HS-5 (cell line): ENCODE results near the gene LIN7B.
"Not testable (repeated sequence)": the region's sequence is repeated elsewhere in the genome, so short reads cannot be mapped to it uniquely, and the experiment has no call there.

ENCODE experiments used
- DNase-seq: peaks from one replicate; pipeline ENCODE4 v3.0.0-alpha.2; 2012; ENCODE audit warnings: low read depth

The LIN7B gene

DNA sequence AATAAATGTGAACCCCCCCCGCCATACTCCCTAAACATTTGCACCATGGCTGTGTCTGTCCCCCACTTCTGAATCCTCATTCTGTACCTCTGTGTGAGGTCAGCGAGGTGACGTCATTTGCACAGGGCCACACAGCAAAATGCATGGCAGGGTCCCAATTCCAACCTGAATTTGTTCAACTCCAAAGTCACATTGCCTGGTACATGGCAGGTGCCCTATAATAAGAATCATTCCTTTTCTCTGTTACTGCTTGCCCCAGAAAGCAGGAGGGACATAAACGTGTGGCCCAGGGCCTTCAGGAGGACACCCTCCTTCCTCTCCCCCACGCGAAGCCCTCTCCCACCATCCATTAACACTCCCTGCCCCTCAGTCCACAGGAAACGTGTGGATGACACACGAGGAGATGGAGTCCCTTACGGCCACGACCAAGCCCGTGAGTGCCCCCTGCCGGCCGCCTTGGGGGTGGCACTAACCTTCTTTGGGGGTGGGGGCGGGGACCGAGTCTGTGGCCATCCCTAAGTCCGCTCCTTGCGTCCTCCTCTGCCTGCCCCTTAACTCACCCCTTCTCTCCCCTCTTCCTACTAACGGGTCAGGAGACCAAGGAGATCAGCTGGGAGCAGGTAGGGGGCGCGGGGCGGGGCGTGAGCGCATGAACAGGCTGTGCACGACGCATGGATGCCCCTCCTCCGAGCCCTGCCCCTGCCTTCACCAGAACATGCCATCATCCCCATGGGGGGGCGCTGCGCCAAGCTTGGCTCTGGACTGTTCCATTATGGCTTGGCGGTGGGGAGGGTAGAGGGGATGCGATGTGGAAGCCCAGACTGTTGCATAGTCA lies 31.6 kb downstream of the LIN7B start:
- no peak for DNase-seq

DNA sequence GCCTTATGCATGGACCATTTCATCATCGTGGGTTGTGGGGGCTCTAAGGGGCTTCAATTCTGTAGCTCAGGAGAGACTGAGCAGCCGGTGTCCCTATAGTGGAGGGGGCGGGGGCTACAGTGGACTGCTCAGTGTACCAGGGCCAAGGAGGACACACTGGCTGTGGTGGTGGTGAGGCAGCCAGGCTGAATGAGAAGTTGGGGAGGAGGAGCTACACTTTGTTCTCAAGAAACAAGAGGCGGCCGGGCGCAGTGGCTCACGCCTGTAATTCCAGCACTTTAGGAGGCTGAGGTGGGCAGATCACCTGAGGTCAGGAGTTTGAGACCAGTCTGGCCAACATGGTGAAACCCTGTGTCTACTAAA lies 32.2 kb downstream of the LIN7B start:
- not testable (repeated sequence) for DNase-seq

DNA sequence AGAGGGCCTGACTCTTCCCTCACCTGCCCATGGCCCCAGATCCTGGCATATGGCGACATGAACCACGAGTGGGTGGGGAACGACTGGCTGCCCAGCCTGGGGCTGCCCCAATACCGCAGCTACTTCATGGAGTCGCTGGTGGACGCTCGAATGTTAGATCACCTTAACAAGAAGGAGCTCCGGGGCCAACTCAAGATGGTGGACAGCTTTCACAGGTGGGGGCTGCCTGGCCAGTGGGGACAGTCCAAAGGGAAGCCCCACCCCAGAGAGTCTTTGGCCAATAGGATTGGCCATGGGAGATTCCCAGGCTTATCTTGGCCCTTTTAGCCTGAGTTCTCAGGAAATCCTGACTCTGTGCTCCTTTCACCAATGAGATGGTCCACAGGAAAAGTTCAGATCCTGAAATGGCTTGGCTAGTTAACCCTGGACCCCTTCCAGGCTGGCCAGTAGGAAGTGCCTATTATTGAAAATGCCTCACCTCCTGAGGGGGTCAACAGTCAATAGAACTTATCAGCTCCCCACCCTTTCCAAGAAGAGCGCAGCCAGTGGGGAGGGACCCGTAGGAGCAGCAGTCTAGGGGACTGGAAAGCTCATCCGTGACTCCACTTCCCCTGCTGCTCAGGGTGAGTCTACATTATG lies 34.0 kb downstream of the LIN7B start:
- DNase-seq: no peak

DNA sequence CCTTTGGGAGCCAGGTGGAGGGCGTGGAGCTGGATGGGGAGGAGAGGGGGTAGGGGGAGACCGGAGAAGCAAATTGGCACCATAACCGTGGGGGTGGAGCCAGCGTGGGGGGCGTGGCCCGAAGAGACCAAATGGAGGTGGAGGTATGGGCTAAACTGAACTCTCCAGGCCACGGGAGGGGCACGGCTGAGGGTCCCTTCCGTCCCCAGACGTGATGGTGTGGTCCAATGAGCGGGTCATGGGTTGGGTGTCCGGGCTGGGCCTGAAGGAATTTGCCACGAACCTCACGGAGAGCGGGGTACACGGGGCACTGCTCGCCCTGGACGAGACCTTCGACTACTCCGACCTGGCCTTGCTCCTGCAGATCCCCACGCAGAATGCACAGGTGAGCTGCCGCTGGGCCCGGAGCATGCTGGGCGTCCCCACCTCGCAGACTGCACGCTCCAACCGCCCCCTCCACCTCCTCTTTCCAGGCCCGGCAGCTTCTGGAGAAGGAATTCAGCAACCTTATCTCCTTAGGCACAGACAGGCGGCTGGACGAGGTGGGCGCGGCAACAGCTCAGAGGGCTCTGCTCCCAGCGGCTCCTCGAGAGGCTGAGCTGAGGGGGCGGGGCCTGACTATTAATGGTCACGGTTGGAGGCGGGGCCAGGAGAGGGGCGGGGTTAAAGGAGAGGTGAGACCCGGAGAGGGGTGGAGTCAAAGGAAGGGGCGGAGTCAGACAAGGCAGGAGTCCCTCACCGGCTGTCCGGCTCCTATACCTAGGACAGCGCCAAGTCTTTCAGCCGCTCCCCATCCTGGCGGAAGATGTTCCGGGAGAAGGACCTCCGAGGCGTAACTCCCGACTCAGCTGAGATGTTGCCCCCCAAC lies 34.8 kb downstream of the LIN7B start:
- DNase-seq: peak; percentile 69

DNA sequence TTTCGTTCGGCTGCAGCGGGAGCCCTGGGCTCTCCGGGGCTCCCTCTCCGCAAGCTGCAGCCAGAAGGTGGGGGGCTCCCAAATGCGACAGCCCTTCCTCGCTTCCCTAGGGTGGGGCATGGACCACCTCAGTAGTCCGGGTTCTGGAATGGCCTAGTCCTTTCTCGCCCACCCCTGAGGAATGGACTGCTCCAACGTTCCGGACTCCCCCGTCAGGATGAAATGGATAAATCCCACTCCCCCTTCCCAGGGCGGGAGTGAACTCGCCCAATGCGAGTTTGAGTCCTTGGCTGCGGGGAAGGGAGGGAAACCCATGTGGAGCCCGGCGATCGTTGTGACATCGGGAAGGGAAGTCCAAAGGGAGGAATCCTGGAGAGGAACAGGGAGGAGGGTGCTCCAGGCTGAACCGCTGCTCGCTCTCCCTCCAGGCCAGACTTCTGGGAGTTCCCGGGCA lies 35.5 kb downstream of the LIN7B start:
- peak; percentile 61 for DNase-seq

DNA sequence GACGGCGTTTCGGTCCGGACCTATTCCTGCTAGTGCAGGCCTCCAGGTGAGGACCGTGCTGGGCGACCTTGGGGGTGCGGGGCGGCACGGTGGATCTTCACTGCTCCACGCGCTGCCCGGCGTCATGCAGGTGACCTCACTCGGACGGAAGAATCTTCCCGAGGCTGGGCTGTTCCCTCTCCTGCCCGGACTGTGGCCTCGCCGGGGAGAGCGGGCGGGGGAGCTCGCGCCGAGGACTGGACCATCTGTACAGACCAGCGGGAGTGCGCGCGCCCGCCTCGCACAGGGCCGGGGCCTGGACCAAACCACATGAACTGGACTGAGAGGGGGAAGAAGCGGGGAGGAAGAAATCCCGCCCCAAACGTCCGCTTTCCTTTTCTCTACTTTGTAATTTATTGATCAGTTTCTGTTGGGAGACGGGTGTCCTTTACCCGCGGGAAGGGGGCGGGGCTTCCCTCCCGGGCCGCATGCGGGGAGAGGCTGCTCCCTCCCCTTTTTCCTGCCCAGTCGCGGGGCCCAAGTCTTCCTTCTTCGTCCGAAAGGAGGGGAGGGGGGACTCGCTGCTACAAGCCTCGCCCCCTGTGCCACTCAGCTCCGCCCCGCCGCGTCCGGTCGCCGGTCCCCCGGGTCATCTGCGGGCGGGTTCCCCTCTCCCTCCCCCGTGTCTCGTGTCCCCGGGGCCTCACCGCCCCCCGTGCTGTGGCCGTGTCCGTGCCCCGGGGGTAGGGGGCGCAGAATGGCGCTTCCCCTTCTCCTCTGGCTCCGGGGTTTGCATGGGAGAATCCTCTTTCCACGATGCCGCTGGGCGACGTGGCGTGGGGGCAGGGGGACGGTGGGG lies 36.2 kb downstream of the LIN7B start:
- DNase-seq: peak; percentile 49

DNA sequence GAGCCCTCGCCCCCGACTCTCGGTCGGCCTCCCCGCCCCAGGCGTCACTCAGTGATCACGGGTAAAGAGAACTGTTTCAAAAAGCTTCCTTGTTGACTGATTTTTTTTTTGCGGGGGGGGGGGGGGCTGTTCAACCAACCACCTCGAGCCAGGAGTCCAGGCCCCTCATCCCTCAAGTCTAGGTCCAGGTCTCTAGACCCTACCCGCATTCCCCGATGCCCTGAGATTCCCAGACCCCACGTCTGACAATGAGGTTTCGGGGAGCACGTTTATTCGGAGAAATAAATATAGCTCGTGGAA lies 36.7 kb downstream of the LIN7B start:
- DNase-seq: no peak

DNA sequence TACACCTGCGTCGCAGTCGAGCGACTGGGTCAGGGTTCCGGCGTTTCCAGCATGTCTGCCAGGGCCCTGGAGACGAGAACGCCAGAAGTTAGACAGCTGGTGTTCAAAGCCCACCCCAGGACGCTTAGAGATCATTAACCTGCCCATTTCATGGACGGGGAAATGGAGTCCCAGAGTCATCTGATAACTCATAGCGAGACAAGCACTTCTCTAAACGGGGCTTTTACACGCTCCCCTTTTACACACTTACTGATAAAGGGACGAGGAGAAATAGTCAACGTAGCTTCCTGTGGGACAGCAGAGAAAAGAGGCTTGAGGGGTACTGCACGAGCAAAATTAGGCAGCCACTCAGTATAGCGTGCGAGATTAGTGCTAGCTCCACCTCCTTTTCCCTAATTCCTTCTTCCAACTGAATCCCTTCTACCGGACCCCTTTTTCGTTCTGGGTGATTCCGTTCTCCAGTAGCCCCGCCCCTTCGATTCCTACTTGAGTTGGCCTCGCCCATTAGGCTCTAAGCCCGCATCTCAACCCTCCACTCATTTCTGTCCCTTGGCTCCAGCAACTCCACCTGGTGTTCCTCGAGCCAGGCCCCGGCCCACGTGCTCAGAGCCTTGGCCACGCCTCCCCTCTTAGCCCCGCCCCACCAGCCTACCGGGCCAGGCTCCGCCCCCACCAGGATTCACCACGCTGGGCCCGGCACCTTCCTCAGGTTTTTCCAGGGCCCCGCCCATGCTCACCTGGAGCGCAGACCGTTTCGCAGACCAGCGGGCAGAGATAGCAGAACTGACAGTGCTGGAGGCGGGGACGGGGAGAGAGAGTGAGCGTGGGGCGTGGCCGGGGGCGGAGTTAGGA lies 37.3 kb downstream of the LIN7B start:
- no peak for DNase-seq

DNA sequence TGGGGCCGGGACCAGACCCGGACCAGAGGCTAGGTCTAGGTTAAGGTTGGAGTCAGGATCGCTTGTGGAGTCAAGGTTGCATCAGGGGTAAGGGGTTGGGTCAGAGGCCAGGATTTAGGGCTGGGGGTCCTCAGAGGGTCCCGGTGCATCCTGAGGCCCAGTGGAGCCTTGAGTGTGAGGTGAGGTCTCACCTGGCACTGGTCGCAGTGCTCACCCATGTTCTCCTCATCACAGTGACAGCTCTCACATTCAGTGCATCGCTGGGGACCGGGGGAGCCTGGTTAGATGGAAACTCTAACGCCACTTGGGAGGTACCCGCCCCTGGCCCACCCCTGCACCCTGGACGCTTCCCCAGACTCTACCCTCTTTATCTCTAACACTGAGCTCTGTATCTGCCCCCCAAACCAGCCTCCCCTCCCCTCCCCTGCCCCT lies 38.0 kb downstream of the LIN7B start:
- DNase-seq: no peak

DNA sequence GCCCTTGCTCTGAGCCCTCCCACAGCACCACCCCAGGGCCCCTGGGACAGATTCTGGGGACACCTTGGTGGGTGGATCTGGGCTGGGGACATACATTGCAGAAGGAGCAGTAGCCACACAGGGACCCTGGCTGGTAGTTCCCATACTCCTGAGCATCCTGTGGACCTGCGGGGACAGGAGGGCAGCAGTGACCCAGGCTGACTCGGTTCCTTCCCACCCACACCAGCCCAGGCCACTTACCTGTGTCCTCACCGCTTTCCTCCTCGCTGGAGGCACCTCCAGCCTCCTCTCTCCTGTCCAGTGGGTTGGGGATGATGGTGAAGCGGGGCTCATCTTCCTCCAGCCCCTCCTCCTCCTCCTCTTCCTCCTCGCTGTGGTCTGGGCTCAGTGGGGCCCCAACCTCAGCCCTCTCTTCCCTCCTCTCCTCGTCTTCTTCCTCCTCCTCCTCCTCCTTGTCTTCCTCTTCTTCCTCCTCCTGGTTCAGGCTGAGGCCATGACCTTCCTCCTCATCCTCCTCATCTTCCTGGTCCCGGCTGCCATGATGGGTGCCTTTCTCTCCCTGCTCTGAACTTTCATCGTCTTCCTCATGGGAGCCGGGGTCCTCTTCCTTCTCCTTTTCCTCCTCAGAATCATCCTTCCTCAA lies 39.1 kb downstream of the LIN7B start:
- DNase-seq: no peak

DNA sequence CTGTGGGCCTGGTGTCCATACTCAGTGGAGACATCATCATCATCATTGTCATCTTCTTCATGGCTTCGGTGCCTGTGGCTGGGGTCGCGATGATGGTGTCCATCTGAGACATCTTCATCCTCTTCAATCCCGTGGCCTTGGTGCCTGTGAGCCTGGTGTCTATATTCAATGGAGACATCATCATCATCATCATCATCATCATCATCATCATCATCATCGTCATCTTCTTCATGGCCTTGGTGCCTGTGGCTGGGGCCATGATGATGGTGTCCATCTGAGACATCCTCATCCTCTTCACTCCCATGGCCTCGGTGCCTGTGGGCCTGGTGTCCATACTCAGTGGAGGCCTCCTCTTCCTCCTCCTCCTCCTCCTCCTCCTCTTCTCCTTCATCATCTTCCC lies 40.1 kb downstream of the LIN7B start:
- no peak for DNase-seq

DNA sequence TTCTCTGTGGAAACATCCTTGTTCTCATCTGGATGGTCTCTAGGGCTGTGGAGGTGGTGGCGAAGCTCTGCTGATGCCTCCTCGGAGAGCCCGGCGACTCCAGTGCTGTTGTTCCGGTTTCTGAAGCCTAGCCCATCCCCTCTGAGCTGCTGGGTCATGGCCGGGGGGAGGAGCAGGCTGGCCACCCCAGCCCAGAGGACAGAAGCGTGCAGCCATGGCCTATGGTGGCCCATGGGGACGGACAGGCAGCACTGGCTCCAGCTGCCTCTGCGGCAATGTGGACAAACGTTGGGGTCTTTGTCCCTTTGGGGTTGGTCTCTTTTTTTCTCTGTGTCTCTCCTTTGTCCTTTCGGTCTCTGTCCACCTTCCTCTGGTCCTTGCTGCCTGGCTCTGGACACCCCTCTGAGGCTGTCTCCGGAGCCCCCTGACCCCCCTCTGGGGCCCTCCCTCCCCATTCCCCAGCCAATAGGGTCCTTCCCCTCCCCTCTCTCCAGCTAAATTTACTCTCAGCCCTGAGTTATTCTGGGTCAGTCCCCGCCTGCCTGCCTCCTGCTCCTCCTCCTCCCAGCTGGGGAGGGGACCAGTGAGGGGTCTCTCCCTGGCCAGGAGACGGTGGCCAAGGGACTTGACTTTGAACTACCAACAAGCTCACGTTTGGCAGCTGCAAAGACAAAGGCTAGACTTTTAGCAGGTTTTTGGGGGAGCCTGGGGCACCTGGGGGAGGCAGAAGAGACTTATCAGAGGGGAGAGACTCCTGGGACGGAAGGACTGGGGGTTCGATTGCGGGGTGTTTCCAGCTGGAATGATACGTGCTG lies 41.0 kb downstream of the LIN7B start, which contains the start of gene HRC:
Gene HRC (minus strand): TSS at position 392 of the 815 bp plus-strand sequence. CDS start 159 bp downstream, at position 233.
- no peak for DNase-seq

DNA sequence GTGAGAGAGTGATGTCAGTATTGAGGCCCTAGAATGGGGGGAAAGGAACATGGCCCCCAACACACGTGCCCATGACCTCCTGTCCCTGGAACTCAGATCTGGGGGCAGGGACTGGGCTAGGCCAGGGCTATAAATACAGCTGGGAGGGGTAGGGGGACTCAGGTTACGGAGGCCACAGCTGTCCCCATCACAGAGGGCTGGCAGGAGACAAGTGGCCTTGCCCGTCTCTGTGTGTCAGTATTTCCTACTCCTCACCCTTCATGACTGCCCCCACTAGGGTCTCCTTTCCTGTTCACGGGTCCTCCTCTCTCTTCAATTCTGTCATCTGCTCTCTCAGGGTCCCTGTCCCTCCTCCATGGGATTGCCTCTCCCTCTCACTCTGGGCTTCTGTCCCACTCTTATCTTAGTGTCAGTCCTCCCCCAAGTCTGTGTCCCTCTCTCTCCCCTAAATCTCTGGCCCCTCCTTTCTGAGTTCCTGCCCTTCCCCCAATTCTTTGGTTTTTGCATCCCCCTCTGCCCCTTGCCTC lies 41.7 kb downstream of the LIN7B start:
- no peak for DNase-seq

DNA sequence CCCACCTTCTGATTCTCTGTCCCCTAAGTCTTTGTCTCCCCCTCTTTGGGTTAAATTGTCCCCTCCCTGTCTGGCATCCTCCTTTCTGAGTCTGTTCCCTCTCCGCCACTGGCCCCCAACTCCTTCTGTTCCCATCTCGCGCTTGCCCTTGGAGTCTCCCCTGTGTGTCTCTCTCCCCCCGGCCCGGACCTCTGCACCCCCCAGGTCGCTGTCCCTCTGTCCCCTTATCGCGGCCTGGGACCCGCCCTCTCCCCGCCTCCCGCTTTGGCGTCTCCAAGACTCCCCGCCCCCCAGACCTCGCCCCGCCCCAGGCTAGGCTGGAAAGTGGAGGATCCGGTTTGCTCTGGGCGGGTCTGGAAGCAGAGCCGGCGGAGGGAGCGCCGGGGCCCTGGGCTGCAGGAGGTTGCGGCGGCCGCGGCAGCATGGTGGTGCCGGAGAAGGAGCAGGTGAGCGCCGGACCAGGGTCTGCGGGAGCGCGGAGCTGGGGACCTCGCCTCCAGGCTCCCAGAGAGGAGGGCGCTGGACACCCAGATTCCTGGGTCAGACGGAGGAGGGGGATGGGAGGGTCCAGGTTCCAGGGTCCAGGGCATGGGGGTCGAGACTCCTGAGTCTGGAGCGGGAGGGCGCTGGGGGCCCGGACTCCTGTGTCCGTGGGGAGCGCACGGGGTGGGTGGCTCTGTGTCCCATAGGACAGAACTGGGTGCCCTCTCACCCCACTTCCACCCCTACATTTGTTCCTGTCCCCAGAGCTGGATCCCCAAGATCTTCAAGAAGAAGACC lies 43.5 kb downstream of the LIN7B start, which contains the start of gene TRPM4:
Gene TRPM4 (plus strand): TSS at position 348 of the 780 bp plus-strand sequence. CDS start 75 bp downstream, at position 423.
- no peak for DNase-seq

DNA sequence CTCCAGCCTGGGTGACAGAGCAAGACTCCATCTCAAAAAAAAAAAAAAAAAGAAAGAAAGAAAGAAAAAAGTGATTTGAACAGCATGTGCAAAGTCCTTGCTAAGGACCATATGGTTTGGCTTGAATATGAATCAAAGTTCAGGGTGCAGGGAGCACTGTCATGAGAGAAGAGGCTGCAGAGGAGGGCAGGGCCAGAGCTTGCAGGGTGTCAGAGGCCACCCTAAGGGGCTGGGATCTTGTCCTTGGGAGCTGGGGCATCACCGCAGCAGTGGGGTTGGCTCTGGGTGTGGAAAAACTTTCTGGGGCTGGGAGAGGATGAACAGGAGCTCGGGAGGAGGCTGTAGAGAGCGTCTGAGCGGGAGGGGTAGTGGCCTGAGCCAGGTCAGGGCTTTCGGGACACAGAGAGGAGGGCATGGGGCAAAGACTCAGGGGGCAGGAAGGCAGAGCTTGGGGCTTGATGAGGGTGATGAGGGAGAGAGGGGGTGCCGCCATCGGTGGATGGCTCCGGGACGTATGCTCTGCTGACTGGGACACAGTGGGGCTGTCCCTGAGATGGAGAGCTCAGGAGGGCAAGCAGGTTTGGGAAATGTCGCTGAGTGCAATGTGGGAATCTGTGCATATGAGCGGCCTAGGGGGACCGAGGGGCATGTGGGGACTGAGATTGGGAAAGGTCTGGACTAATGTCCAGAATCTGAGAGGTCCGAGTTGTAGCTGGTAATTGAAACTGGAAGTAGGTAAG lies 46.5 kb downstream of the LIN7B start:
- DNase-seq: no peak

DNA sequence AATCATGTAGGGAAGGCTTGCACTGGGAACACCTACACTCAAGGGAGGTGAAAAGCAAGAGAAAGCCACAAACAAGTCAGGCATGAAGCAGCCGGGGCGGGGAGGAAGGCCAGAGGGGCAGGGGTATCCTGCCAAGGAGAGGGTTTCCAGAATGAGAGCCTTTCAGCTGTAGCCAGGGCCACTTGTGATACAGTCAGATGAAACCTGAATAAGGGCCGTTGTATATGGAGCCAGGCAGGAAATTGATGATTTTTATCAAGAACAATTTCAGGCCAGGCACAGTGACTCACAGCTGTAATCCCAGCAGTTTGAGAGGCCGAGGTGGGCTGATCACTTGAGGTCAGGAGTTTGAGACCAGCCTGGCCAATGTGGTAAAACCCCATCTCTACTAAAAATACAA lies 47.8 kb downstream of the LIN7B start:
- no peak for DNase-seq

DNA sequence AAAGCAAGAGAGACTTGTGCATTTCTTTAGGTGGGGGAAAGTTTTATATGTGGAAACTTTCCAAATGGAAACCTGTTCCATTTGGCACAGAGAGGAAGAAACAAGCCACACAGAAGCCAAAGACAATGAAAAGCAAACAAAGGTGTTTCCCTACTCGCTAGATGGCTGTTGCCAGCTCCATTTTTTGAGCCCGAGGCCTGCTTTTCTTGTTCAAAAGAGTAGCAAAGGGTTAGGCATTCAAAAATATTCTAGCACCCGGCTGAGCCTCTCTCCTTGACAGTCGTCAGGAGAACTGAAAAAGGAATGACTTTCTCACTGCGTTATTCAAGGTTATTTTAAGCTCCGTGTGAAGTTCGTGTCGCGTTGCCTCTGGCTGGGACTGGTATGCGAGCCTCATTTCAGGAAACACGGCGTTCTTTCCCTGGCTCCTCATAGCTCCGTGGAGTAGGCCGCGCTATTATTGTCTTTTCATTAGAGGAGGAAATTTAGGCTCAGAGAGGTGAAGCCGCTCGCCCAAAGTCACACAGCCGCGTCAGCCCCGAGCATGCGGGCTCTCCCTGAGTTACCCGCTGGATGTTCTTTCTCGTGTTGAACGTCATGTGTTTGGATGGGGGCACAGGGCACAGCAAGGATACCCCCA lies 51.1 kb downstream of the LIN7B start:
- DNase-seq: no peak
